Smooth muscle cell of the pulmonary artery (primary cell): ENCODE data around the gene TEX13A. TPM values are rescaled to one million over a fixed set of nuclear protein-coding genes. Genes with fewer than 3 reads are reported as not detected.

Experiments
- total RNA-seq: library from RNA; depleted of rRNA; stranded (reverse); fragments of >200 nt; gene quantifications from 2 replicates; pipeline ENCODE4 v1.2.3, GENCODE V29; 2014

The TEX13A gene
- total RNA-seq, result not detected in 2 replicates

GRCh38 chrX:105220636-105221035 lies at the start of gene TEX13A:
TSS of gene TEX13A (minus strand) at chrX:105220694. CDS start at chrX:105220397, 297 bp downstream.

